ENCODE measurements around the gene ZFHX3.

The ZFHX3 gene

GRCh38 chr16:72901000-72901627 lies 146.8 kb downstream of the ZFHX3 start:
- no peak for DNase-seq (ENCODE audit: low read depth)

GRCh38 chr16:72898216-72898825 lies 149.6 kb downstream of the ZFHX3 start:
- no peak for DNase-seq (ENCODE audit: low read depth)

- DNase-seq (ENCODE audit: low read depth): no peak
These were observed 150.2 kb downstream of the ZFHX3 start for GRCh38 chr16:72897707-72898106.

- DNase-seq (ENCODE audit: low read depth): no peak
These were observed 151.3 kb downstream of the ZFHX3 start for GRCh38 chr16:72896485-72897118.

GRCh38 chr16:72895951-72896350 lies 152.0 kb downstream of the ZFHX3 start:
- DNase-seq (ENCODE audit: low read depth): no peak

GRCh38 chr16:72894293-72895151 lies 153.4 kb downstream of the ZFHX3 start:
- DNase-seq (ENCODE audit: low read depth): no peak

- DNase-seq (ENCODE audit: low read depth): no peak
These were observed 156.4 kb downstream of the ZFHX3 start for GRCh38 chr16:72891291-72892227.

GRCh38 chr16:72890587-72890986 lies 157.3 kb downstream of the ZFHX3 start:
- no peak for DNase-seq (ENCODE audit: low read depth)

GRCh38 chr16:72889616-72890582 lies 158.0 kb downstream of the ZFHX3 start:
- no peak for DNase-seq (ENCODE audit: low read depth)

GRCh38 chr16:72887537-72887936 lies 160.4 kb downstream of the ZFHX3 start:
- DNase-seq (ENCODE audit: low read depth): no peak

- DNase-seq (ENCODE audit: low read depth): no peak
These were observed 161.5 kb downstream of the ZFHX3 start for GRCh38 chr16:72886346-72886974.

GRCh38 chr16:72884573-72884972 lies 163.4 kb downstream of the ZFHX3 start:
- no peak for DNase-seq (ENCODE audit: low read depth)

GRCh38 chr16:72884037-72884436 lies 163.9 kb downstream of the ZFHX3 start:
- no peak for DNase-seq (ENCODE audit: low read depth)

- no peak for DNase-seq (ENCODE audit: low read depth)
These were observed 168.1 kb downstream of the ZFHX3 start for GRCh38 chr16:72879846-72880245.

- no peak for DNase-seq (ENCODE audit: low read depth)
These were observed 169.3 kb downstream of the ZFHX3 start for GRCh38 chr16:72878301-72879269.

- DNase-seq (ENCODE audit: low read depth): no peak
These were observed 170.4 kb downstream of the ZFHX3 start for GRCh38 chr16:72877374-72878028.

GRCh38 chr16:72876981-72877373 lies 171.0 kb downstream of the ZFHX3 start:
- no peak for DNase-seq (ENCODE audit: low read depth)

- DNase-seq (ENCODE audit: low read depth): no peak
These were observed 171.7 kb downstream of the ZFHX3 start for GRCh38 chr16:72876221-72876620.

Measured in stimulated activated CD8-positive, alpha-beta memory T cell treated with anti-CD3 and anti-CD28 coated beads, Interleukin-4, amount 100 ng/mL, for 24 hours (primary cell).